Neural progenitor cell (in vitro differentiated cells): Measurements from ENCODE around the gene UNC93A. TPM values are rescaled to one million over a fixed set of nuclear protein-coding genes. Genes with fewer than 3 reads are reported as not detected.
"Not testable (repeated sequence)": the region's sequence is repeated elsewhere in the genome, so short reads cannot be mapped to it uniquely, and the experiment has no call there.

Experiments
- DNase-seq: peaks from one replicate; pipeline ENCODE4 v3.0.0-alpha.2; 2016; ENCODE audit warnings: low spot score
- H2AFZ ChIP-seq: fragments of 200-600 bp; sonication (generic); replicated peaks from 2 replicates; pipeline ENCODE4 v1.6.1; 2016; ENCODE audit warnings: antibody characterized with exemption
- H3F3A ChIP-seq: fragments of 200-600 bp; sonication (generic); 2 replicates; pipeline ENCODE4 v1.6.1; 2016; ENCODE audit warnings: antibody characterized with exemption, low read depth
- H3K27ac ChIP-seq: fragments of 200-600 bp; sonication (generic); 2 replicates; pipeline ENCODE4 v1.5.1; 2016; ENCODE audit warnings: mild to moderate bottlenecking
- H3K27me3 ChIP-seq: fragments of 200-600 bp; sonication (generic); 2 replicates; pipeline ENCODE4 v1.6.1; 2016; ENCODE audit warnings: mild to moderate bottlenecking, moderate library complexity
- H3K36me3 ChIP-seq: fragments of 200-600 bp; sonication (generic); 2 replicates; pipeline ENCODE4 v1.5.1; 2016
- H3K4me1 ChIP-seq: fragments of 200-600 bp; sonication (generic); 2 replicates; pipeline ENCODE4 v1.6.1; 2016; ENCODE audit warnings: mixed run types
- H3K4me2 ChIP-seq: fragments of 200-600 bp; sonication (generic); 2 replicates; pipeline ENCODE4 v1.6.1; 2016
- H3K4me3 ChIP-seq: fragments of 200-600 bp; sonication (generic); 2 replicates; pipeline ENCODE4 v1.5.1; 2016
- H3K79me2 ChIP-seq: fragments of 200-600 bp; sonication (generic); 2 replicates; pipeline ENCODE4 v1.6.1; 2016; ENCODE audit warnings: low read depth
- H3K9ac ChIP-seq: fragments of 200-600 bp; sonication (generic); 2 replicates; pipeline ENCODE4 v1.6.1; 2016
- H3K9me3 ChIP-seq: fragments of 200-600 bp; sonication (generic); 2 replicates; pipeline ENCODE4 v1.5.1; 2016; ENCODE audit warnings: low read depth
- H4K20me1 ChIP-seq: fragments of 200-600 bp; sonication (generic); 2 replicates; pipeline ENCODE4 v1.6.1; 2016; ENCODE audit warnings: low read depth
- H3K27ac Mint-ChIP-seq: 3 replicates; pipeline ENCODE4 v1.8.0; 2021; ENCODE audit warnings: mixed read lengths
- H3K27me3 Mint-ChIP-seq: 2 replicates; pipeline ENCODE4 v1.8.0; 2022; ENCODE audit warnings: low read depth, mild to moderate bottlenecking, inconsistent platforms, moderate library complexity, mixed read lengths; ENCODE audit not compliant: insufficient read depth
- H3K36me3 Mint-ChIP-seq: 3 replicates; pipeline ENCODE4 v1.8.0; 2021; ENCODE audit warnings: mixed read lengths
- H3K4me1 Mint-ChIP-seq: 3 replicates; pipeline ENCODE4 v1.8.0; 2021; ENCODE audit warnings: mixed read lengths
- H3K4me3 Mint-ChIP-seq: 3 replicates; pipeline ENCODE4 v1.8.0; 2021; ENCODE audit warnings: mild to moderate bottlenecking, moderate library complexity, mixed read lengths
- H3K9me3 Mint-ChIP-seq: 3 replicates; pipeline ENCODE4 v1.8.0; 2020; ENCODE audit warnings: mixed read lengths
- CTCF ChIP-seq: fragments of 200-600 bp; sonication (generic); IDR thresholded peaks from 2 replicates; pipeline ENCODE4 v1.5.1; 2017; ENCODE audit warnings: antibody characterized with exemption, mild to moderate bottlenecking
- EZH2 ChIP-seq: fragments of 200-600 bp; sonication (generic); IDR thresholded peaks from 2 replicates; pipeline ENCODE4 v1.6.1; 2017; ENCODE audit warnings: antibody characterized with exemption, mild to moderate bottlenecking, moderate library complexity
- EZH2phosphoT487 ChIP-seq: fragments of 200-600 bp; sonication (generic); IDR thresholded peaks from 2 replicates; pipeline ENCODE4 v1.6.1; 2017; ENCODE audit warnings: antibody characterized with exemption
- total RNA-seq: library from RNA; depleted of rRNA; stranded (reverse); fragments of >200 nt; gene quantifications from 2 replicates; pipeline ENCODE4 v1.2.3, GENCODE V29; 2015; ENCODE audit warnings: low replicate concordance

UNC93A gene
- total RNA-seq, 1 donor from 2014 or later = not detected

GRCh38 chr6:167285077-167285770 lies 5.9 kb upstream of the UNC93A start:
- no peaks in the 10 kb centered on the region for H3K36me3 Mint-ChIP-seq
- no peak overlapping the region for H2AFZ ChIP-seq

GRCh38 chr6:167287513-167288048 lies 3.5 kb upstream of the UNC93A start:
- Histone ChIP-seq H3K9ac (no peak overlapping the region), H3K4me1 (peaks cover 4% of the 10 kb centered on the region), H4K20me1 (no peaks in the 10 kb centered on the region), H3K79me2 (no peaks in the 10 kb centered on the region), H3K27me3 (no peaks in the 10 kb centered on the region), H3K9me3 (no peaks in the 10 kb centered on the region), H3F3A (no peaks in the 10 kb centered on the region), H3K4me2 (no peak overlapping the region), H2AFZ (no peak overlapping the region), H3K36me3 (no peaks in the 10 kb centered on the region), H3K27ac (no peak overlapping the region), H3K4me3 (no peak overlapping the region)
- Mint-ChIP-seq H3K4me1 (peaks cover 14% of the 10 kb centered on the region), H3K36me3 (no peaks in the 10 kb centered on the region), H3K4me3 (no peak overlapping the region), H3K9me3 (peaks cover 12% of the 10 kb centered on the region), H3K27me3 (peaks cover 5% of the 10 kb centered on the region), H3K27ac (no peak overlapping the region)
- no peak for DNase-seq
- no peak for TF ChIP-seq EZH2phosphoT487
- no peak for TF ChIP-seq CTCF
- no peak for TF ChIP-seq EZH2

More at GRCh38 chr6:167285077-167285770, 5.9 kb upstream of the UNC93A start:
- Mint-ChIP-seq H3K4me1 (peaks cover 18% of the 10 kb centered on the region), H3K4me3 (no peak overlapping the region), H3K9me3 (peaks cover 25% of the 10 kb centered on the region), H3K27ac (no peak overlapping the region), H3K27me3 (peaks cover 10% of the 10 kb centered on the region)
- Histone ChIP-seq H3K27ac (no peak overlapping the region), H3K4me3 (no peak overlapping the region), H3F3A (no peaks in the 10 kb centered on the region), H4K20me1 (no peaks in the 10 kb centered on the region), H3K27me3 (no peaks in the 10 kb centered on the region), H3K36me3 (no peaks in the 10 kb centered on the region), H3K9me3 (no peaks in the 10 kb centered on the region), H3K4me1 (peaks cover 4% of the 10 kb centered on the region), H3K79me2 (no peaks in the 10 kb centered on the region), H3K4me2 (no peak overlapping the region), H3K9ac (no peak overlapping the region)
- DNase-seq = no peak
- TF ChIP-seq EZH2 (no peak), EZH2phosphoT487 (no peak), CTCF (no peak)

GRCh38 chr6:167288591-167289225 lies 2.4 kb upstream of the UNC93A start:
- DNase-seq = peak; percentile 50
- not testable (repeated sequence) for H3K27ac Mint-ChIP-seq

GRCh38 chr6:167289291-167289690 lies 1.8 kb upstream of the UNC93A start:
- not testable (repeated sequence) for DNase-seq, H3F3A ChIP-seq, H3K27me3 ChIP-seq, H3K9me3 ChIP-seq, H3K4me2 ChIP-seq, H3K4me1 ChIP-seq, H3K27me3 Mint-ChIP-seq, H4K20me1 ChIP-seq, H3K4me3 ChIP-seq, H3K9ac ChIP-seq, H3K36me3 ChIP-seq, H3K27ac ChIP-seq, H3K36me3 Mint-ChIP-seq, H3K9me3 Mint-ChIP-seq, H3K27ac Mint-ChIP-seq, H3K79me2 ChIP-seq, H3K4me3 Mint-ChIP-seq
- peaks cover 14% of the 10 kb centered on the region for H3K4me1 Mint-ChIP-seq
- H2AFZ ChIP-seq = peak overlapping the region; percentile 86

More at GRCh38 chr6:167288591-167289225, 2.4 kb upstream of the UNC93A start:
- not testable (repeated sequence) for H3K36me3 Mint-ChIP-seq, H3K9ac ChIP-seq, H3K9me3 Mint-ChIP-seq, H3K4me3 Mint-ChIP-seq, H3K9me3 ChIP-seq, H3F3A ChIP-seq, H3K27me3 ChIP-seq, H3K79me2 ChIP-seq, H3K4me3 ChIP-seq, H3K27ac ChIP-seq, H4K20me1 ChIP-seq, H3K4me2 ChIP-seq, H3K36me3 ChIP-seq, H3K4me1 ChIP-seq, H3K27me3 Mint-ChIP-seq
- peak; percentile 71 for TF ChIP-seq CTCF
- H2AFZ ChIP-seq = peak overlapping the region; percentile 86
- H3K4me1 Mint-ChIP-seq = peaks cover 14% of the 10 kb centered on the region
